A673 (cell line): ENCODE measurements around the gene DLG2.

Source experiments
- EZH2 ChIP-seq: fragments of 200-600 bp; sonication (generic); IDR thresholded peaks from 2 replicates; pipeline ENCODE4 v1.6.1; 2017; ENCODE audit warnings: borderline replicate concordance, low read depth, mild to moderate bottlenecking, mixed read lengths, antibody characterized with exemption, low read length; ENCODE audit not compliant: poor library complexity, severe bottlenecking
- TF ChIP-seq, protein P1 (sequence below): fragments of 300-800, 200-600 bp; sonication (generic); conservative IDR thresholded peaks from 2 replicates; pipeline ENCODE4 v1.5.1; 2017; ENCODE audit warnings: low read depth, mild to moderate bottlenecking, antibody characterized with exemption, low read length, moderate library complexity, mixed read lengths

DNA sequence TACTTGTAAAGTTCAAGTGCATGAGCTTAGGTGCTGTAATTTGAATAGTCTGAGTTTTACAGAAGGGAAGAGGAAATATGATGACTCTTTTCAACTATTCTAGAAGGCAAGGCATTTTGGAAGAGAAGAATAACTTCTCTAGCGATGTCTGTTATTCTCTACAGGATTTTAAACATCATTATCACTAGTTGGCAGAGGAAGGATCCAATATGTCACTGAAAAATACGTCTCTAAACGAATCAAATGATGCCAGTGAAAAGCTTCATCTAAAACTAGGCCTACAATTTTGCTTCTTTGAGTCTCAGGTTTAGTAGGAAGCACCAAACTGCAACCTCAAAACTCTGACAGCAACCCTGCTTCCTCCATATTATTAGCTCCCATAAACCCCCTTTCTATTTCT is 581.4 kb downstream of the DLG2 start:
- TF ChIP-seq, protein P1, sequence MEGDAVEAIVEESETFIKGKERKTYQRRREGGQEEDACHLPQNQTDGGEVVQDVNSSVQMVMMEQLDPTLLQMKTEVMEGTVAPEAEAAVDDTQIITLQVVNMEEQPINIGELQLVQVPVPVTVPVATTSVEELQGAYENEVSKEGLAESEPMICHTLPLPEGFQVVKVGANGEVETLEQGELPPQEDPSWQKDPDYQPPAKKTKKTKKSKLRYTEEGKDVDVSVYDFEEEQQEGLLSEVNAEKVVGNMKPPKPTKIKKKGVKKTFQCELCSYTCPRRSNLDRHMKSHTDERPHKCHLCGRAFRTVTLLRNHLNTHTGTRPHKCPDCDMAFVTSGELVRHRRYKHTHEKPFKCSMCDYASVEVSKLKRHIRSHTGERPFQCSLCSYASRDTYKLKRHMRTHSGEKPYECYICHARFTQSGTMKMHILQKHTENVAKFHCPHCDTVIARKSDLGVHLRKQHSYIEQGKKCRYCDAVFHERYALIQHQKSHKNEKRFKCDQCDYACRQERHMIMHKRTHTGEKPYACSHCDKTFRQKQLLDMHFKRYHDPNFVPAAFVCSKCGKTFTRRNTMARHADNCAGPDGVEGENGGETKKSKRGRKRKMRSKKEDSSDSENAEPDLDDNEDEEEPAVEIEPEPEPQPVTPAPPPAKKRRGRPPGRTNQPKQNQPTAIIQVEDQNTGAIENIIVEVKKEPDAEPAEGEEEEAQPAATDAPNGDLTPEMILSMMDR: no peak
- TF ChIP-seq EZH2: no peak
